NCI-H82 treated with DMSO at 0.1 percent for 48 hours (cell line): ENCODE data around the gene DDX24.
A peak's percentile ranks its signal among the peaks of the same experiment; 100 is the strongest.

Source experiments
- DNase-seq: peaks from one replicate; lab custom pipeline; 2025; ENCODE audit not compliant: unreplicated experiment; lab: John Stamatoyannopoulos, UW

DDX24 gene

GRCh38 chr14:94049625-94050023 lies 31.4 kb downstream of the DDX24 start:
- no peak for DNase-seq

GRCh38 chr14:94048691-94049624 lies 32.0 kb downstream of the DDX24 start:
- peak; percentile 95 for DNase-seq

GRCh38 chr14:94047581-94047980 lies 33.4 kb downstream of the DDX24 start:
- DNase-seq = no peak

GRCh38 chr14:94046696-94047250 lies 34.2 kb downstream of the DDX24 start:
- DNase-seq = no peak

- DNase-seq = no peak
These were observed 35.2 kb downstream of the DDX24 start for GRCh38 chr14:94045563-94046345.

- DNase-seq = no peak
These were observed 35.9 kb downstream of the DDX24 start for GRCh38 chr14:94045101-94045500.

- DNase-seq = no peak
These were observed 36.4 kb downstream of the DDX24 start for GRCh38 chr14:94044476-94045091.

- DNase-seq = no peak
These were observed 37.1 kb downstream of the DDX24 start for GRCh38 chr14:94043756-94044475.

GRCh38 chr14:94043111-94043755 lies 37.8 kb downstream of the DDX24 start:
- no peak for DNase-seq

- no peak for DNase-seq
These were observed 38.4 kb downstream of the DDX24 start for GRCh38 chr14:94042433-94043091.

- no peak for DNase-seq
These were observed 39.3 kb downstream of the DDX24 start for GRCh38 chr14:94041551-94042346.

GRCh38 chr14:94040796-94041195 lies 40.2 kb downstream of the DDX24 start:
- DNase-seq = no peak

- DNase-seq = no peak
These were observed 40.8 kb downstream of the DDX24 start for GRCh38 chr14:94040247-94040646.

GRCh38 chr14:94038921-94039629 lies 41.9 kb downstream of the DDX24 start:
- no peak for DNase-seq

- DNase-seq = no peak
These were observed 42.5 kb downstream of the DDX24 start for GRCh38 chr14:94038510-94038909.

GRCh38 chr14:94037954-94038353 lies 43.0 kb downstream of the DDX24 start:
- no peak for DNase-seq

GRCh38 chr14:94036313-94037167 lies 44.5 kb downstream of the DDX24 start:
- DNase-seq = peak; percentile 20
